ENCODE measurements around the gene RIC8A.
A peak's percentile ranks its signal among the peaks of the same experiment; 100 is the strongest.

The RIC8A gene

GRCh38 chr11:204587-205109 lies 2.9 kb upstream of the RIC8A start:
- DNase-seq: no peak

GRCh38 chr11:205221-206001 lies 2.1 kb upstream of the RIC8A start:
- DNase-seq: no peak

- no peak for DNase-seq
These were observed 1.5 kb upstream of the RIC8A start for GRCh38 chr11:206002-206384.

- DNase-seq: no peak
These were observed 841 bp upstream of the RIC8A start for GRCh38 chr11:206526-207207.

GRCh38 chr11:207863-208180 lies 314 bp downstream of the RIC8A start:
- DNase-seq: peak; percentile 31

GRCh38 chr11:208181-208916 lies 841 bp downstream of the RIC8A start:
- DNase-seq: peak; percentile 77

- DNase-seq: no peak
These were observed 1.4 kb downstream of the RIC8A start for GRCh38 chr11:208917-209260.

- DNase-seq: peak; percentile 13
These were observed 2.0 kb downstream of the RIC8A start for GRCh38 chr11:209275-210121.

- DNase-seq: peak; percentile 87
These were observed 2.8 kb downstream of the RIC8A start for GRCh38 chr11:210122-210802.

- DNase-seq: no peak
These were observed 3.3 kb downstream of the RIC8A start for GRCh38 chr11:210803-211180.

- no peak for DNase-seq
These were observed 3.8 kb downstream of the RIC8A start for GRCh38 chr11:211295-211694.

- DNase-seq: no peak
These were observed 4.2 kb downstream of the RIC8A start for GRCh38 chr11:211741-212140.

GRCh38 chr11:212150-213100 lies 4.9 kb downstream of the RIC8A start:
- DNase-seq: no peak

- no peak for DNase-seq
These were observed 5.6 kb downstream of the RIC8A start for GRCh38 chr11:213111-213510.

- DNase-seq: no peak
These were observed 6.6 kb downstream of the RIC8A start for GRCh38 chr11:214083-214482.

- DNase-seq: no peak
These were observed 8.1 kb downstream of the RIC8A start for GRCh38 chr11:215581-216037.

- no peak for DNase-seq
These were observed 8.8 kb downstream of the RIC8A start for GRCh38 chr11:216081-216974.

- DNase-seq: no peak
These were observed 10.2 kb downstream of the RIC8A start for GRCh38 chr11:217704-218103.

- no peak for DNase-seq
These were observed 11.5 kb downstream of the RIC8A start for GRCh38 chr11:218815-219593.
